Glomerular endothelial cell (primary cell): Measurements from ENCODE around the gene ARMC5. TPM values are rescaled to one million over a fixed set of nuclear protein-coding genes. Genes with fewer than 3 reads are reported as not detected.
"Not testable (repeated sequence)": the region's sequence is repeated elsewhere in the genome, so short reads cannot be mapped to it uniquely, and the experiment has no call there.

Experiments
- DNase-seq: peaks from one replicate; pipeline ENCODE4 v3.0.0-alpha.2; 2011; ENCODE audit warnings: low read depth, low spot score; ENCODE audit errors: extremely low read depth
- total RNA-seq: library from RNA; depleted of rRNA; stranded (reverse); fragments of >200 nt; gene quantifications from 2 replicates; pipeline ENCODE4 v1.2.3, GENCODE V29; 2015

The ARMC5 gene
- total RNA-seq, 1 donor from 2014 or later = 20.1 TPM

GRCh38 chr16:31476303-31477219, 17.3 kb downstream of the ARMC5 start:
- DNase-seq = no peak

GRCh38 chr16:31477220-31478216, 18.2 kb downstream of the ARMC5 start:
- no peak for DNase-seq

GRCh38 chr16:31478956-31479355, 19.7 kb downstream of the ARMC5 start:
- no peak for DNase-seq

DNA sequence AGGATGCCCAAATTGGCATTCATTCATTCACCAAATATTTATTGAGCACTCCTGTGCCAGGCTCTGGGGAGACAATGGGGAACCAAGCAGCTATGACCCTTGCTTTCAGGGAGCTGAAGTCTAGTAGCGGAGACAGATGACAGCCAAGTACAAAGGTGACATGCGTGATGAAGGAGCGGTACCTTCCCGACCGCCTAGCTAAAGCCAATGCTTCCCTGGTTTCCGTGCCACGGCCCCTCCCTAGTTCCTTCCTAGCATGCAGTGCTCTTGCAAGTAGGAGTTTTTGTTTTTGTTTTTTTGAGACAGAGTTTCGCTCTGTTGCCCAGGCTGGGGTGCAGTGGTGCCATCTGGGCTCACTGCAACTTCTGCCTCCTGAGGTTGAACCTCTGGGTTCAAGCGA, 20.4 kb downstream of the ARMC5 start:
- no peak for DNase-seq

GRCh38 chr16:31480851-31481536, 21.7 kb downstream of the ARMC5 start:
- no peak for DNase-seq

DNA sequence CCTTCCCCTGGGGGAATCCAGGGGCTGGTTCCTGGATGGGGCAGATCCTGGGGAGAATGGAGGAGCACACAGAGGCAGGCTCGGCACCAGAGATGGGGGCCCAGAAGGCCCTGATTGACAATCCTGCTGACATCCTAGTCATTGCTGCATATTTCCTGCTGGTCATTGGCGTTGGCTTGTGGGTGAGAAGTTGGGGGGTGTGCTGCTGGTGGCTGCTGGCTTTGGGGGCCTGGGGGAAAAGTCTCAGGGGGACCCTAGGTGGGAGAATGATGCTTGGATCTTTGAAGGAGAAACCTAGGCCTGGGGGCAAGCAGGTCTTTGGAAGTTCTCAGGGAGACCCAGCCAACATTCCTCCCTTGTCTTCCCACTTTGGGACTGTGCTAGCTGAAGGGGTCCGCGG, 23.8 kb downstream of the ARMC5 start, which contains the start of gene SLC5A2:
SLC5A2 (plus strand) TSS at position 43 of the 400 bp plus-strand sequence; CDS start at position 57, 14 bp downstream.
- DNase-seq = no peak

GRCh38 chr16:31484048-31484447, 24.7 kb downstream of the ARMC5 start:
- DNase-seq = not testable (repeated sequence)

DNA sequence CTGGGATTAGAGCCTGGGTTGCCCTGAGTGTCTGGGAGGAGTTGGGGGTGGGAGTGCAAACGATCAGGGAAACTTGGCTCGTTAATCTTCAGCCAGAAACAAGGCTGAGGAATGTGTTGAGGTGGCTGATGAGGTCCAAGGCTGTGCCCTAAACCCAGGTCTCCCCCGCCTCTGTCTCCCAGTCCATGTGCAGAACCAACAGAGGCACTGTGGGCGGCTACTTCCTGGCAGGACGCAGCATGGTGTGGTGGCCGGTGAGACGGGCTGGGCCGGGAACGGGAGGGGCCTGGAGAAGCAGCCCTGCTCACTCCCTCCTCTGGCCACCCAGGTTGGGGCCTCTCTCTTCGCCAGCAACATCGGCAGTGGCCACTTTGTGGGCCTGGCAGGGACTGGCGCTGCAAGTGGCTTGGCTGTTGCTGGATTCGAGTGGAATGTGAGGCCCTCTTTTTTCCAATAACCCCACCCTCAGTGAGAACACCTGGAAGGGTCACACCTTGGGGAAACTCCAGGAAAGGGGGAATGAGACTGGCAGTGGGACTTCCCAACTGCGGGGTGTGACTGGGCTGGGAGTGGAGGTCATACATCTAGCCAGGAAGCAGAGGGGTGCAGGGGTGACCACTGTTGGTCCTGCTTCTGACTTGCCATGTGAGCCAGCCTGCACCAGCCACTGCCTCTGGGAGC, 25.3 kb downstream of the ARMC5 start:
- DNase-seq = no peak

GRCh38 chr16:31485571-31485970, 26.3 kb downstream of the ARMC5 start:
- DNase-seq = no peak

- no peak for DNase-seq
Observed at GRCh38 chr16:31486045-31486444, 26.7 kb downstream of the ARMC5 start.

DNA sequence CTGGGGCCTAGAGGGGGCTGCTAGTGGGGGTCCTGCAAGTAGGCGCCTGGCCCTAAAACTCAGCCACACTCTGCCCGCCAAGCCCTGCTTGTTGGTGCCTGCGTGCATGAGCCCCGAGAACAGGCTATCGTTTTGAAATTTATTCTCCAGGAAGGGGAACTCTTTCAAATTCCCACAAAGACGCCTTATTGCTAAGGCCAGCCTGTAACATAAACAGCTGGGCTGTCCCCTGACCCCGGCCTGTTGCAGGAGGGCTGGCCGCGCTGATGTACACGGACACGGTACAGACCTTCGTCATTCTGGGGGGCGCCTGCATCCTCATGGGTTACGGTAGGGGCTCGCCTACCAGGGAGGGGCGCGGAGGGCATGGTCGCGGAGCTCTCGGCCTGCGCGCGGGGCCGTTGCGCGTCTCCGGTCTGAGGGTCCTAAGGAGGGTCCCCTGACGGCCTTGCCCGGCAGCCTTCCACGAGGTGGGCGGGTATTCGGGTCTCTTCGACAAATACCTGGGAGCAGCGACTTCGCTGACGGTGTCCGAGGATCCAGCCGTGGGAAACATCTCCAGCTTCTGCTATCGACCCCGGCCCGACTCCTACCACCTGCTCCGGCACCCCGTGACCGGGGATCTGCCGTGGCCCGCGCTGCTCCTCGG, 27.9 kb downstream of the ARMC5 start:
- DNase-seq = no peak

DNA sequence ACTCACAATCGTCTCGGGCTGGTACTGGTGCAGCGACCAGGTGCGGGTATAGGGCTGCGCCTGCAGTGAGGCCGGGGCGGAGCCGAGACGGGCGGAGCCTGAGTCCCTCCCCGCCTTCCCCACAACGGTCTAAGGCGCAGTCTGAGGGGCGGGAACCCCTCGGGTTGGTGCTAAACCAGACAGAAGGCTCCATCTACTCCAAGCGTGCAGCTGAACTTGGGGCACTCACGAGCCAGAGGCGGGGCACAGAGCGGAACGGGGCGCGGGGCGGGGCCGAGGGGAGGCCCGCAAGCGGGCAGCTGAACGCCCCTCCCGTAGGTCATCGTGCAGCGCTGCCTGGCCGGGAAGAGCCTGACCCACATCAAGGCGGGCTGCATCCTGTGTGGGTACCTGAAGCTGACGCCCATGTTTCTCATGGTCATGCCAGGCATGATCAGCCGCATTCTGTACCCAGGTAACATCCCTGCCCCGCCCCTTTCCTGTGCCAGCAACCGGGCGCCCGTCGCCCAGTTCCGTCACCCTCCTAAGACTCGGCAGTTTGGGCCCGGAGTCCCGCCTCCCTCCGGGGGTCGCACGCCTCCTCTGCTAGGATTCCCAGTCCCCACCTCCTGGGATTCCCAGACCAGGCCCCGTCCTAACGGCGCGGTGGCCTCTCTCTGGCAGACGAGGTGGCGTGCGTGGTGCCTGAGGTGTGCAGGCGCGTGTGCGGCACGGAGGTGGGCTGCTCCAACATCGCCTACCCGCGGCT, 28.6 kb downstream of the ARMC5 start:
- no peak for DNase-seq

DNA sequence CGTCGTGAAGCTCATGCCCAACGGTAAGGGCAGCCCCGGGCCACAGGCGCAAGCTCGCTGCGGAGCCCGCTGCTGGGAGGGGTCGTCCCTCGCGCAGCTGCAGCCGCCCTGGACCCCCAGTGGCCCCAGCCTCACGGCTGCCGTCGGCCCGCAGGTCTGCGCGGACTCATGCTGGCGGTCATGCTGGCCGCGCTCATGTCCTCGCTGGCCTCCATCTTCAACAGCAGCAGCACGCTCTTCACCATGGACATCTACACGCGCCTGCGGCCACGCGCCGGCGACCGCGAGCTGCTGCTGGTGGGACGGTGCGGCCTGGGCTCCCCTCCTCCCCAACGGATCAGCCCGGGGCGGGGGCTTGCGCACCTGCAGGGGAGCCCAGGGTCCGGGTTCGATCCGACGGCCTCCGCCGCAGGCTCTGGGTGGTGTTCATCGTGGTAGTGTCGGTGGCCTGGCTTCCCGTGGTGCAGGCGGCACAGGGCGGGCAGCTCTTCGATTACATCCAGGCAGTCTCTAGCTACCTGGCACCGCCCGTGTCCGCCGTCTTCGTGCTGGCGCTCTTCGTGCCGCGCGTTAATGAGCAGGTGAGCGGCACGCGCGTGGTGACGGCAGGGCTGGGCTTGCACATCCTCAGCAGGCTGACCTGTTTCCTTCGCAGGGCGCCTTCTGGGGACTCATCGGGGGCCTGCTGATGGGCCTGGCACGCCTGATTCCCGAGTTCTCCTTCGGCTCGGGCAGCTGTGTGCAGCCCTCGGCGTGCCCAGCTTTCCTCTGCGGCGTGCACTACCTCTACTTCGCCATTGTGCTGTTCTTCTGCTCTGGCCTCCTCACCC, 29.4 kb downstream of the ARMC5 start:
- no peak for DNase-seq

DNA sequence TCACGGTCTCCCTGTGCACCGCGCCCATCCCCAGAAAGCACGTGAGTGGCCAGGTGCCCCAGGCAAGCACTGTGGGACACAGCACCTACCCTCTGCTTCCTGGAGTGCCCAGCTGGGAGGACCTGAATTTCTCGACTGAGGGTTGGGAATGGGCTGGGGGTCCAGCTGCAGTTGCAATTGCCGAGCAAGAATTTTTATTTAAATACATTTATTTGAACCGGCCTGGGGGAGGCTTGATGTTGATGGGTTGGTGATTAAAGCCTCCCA, 29.9 kb downstream of the ARMC5 start:
- DNase-seq = no peak

GRCh38 chr16:31489616-31490584, 30.6 kb downstream of the ARMC5 start:
- DNase-seq = no peak

DNA sequence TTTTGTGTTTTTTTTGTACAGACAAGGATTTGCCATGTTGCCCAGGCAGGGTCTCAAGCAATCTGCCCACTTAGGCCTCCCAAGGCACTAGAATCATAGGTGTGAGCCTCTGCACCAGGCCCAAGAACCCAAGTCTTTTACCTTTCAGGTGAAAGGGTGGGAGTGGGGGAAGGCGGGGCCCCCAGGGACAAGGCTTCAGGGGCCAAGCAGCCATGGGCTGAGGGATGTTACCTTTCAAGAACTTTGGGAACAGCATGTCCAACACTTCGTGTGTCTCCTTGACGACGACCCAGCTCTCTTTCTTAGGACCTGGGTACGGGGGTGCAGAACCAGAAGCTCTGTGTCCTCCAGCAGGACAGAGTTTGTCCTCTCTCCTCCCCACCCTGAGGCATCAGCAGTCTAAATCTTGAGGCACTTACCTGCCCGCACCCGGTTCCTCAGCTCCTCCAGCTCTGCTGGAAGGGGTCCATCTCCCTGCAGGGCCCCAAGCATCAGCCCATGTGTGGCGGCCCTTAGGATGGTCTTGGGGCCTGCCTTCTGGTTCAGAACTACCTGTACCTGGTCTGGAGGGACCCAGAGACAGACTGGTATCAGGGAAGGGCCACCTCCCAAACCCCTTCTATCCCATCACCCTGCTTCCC, 32.6 kb downstream of the ARMC5 start:
- DNase-seq = no peak
